Measurements from ENCODE around the gene MGMT. TPM values are rescaled to one million over a fixed set of nuclear protein-coding genes. Genes with fewer than 3 reads are reported as not detected.

MGMT gene
- total and polyA plus RNA-seq, 9 of the 15 experiments (the other 6 are each of a cell fraction or from before 2014, with no cell fraction given): 0.03 to 0.29 (median 0.11) TPM; not detected in 4

GRCh38 chr10:129523723-129524316 lies 56.8 kb downstream of the MGMT start (continued):
- TF ChIP-seq STAT6 (CRISPR knock-in tag; IDR thresholded peaks at IDR 0.05): no peak
- TF ChIP-seq TCF3 (CRISPR knock-in tag; IDR thresholded peaks at IDR 0.05): no peak
- no peak for TF ChIP-seq CTBP1 (IDR thresholded peaks at IDR 0.05; ENCODE audit: borderline replicate concordance)
- no peak for TF ChIP-seq RERE (CRISPR knock-in tag; IDR thresholded peaks at IDR 0.05; ENCODE audit: borderline replicate concordance)

Measured in K562 (cell line).